H1 (cell line): ENCODE results near the gene CCL17. TPM values are rescaled to one million over a fixed set of nuclear protein-coding genes. Genes with fewer than 3 reads are reported as not detected.

Source experiments
- CTBP2 ChIP-seq: IDR thresholded peaks from 2 replicates; pipeline ENCODE4 v1.7.0; 2011; ENCODE audit warnings: borderline replicate concordance, mild to moderate bottlenecking, moderate library complexity, mixed read lengths, low read length; ENCODE audit not compliant: insufficient read depth, insufficient read length
- polyA plus RNA-seq, 7 experiments: library from polyadenylated mRNA; depleted of rRNA in 3 of 7; stranded (reverse) in 5 of 7; unstranded in 2 of 7; fragments of >200 nt in 5 of 7; fragments of 200-250 nt in 2 of 7; gene quantifications; 1 replicate in 5 of 7; 2 replicates in 1 of 7; 4 replicates in 1 of 7; pipeline versions ENCODE4 v1.2.1 to v1.2.3, GENCODE V29; 2011 to 2013; ENCODE audit warnings: missing spikeins in 2 of 7, mixed read lengths in 2 of 7
- total RNA-seq: library from RNA; stranded (reverse); fragmentation: NEBNext Ultra II Directional; extraction: Animal tissue kit (Norgen Biotek cat#: 25700); gene quantifications from 2 replicates; pipeline ENCODE4 v1.2.1, GENCODE V29; 2021

The CCL17 gene
- total and polyA plus RNA-seq, 2 of the 8 experiments (the other 6 are each of a cell fraction or from before 2014, with no cell fraction given) = not detected

- no peak for TF ChIP-seq CTBP2
Measured at GRCh38 chr16:57389087-57389468, 15.5 kb upstream of the CCL17 start (continued).
